NCI-H2227 treated with DMSO at 0.1 percent for 48 hours (cell line): ENCODE results near the gene METTL26.

Experiments
- DNase-seq: peaks from one replicate; lab custom pipeline; 2025; lab: John Stamatoyannopoulos, UW

Gene METTL26

DNA sequence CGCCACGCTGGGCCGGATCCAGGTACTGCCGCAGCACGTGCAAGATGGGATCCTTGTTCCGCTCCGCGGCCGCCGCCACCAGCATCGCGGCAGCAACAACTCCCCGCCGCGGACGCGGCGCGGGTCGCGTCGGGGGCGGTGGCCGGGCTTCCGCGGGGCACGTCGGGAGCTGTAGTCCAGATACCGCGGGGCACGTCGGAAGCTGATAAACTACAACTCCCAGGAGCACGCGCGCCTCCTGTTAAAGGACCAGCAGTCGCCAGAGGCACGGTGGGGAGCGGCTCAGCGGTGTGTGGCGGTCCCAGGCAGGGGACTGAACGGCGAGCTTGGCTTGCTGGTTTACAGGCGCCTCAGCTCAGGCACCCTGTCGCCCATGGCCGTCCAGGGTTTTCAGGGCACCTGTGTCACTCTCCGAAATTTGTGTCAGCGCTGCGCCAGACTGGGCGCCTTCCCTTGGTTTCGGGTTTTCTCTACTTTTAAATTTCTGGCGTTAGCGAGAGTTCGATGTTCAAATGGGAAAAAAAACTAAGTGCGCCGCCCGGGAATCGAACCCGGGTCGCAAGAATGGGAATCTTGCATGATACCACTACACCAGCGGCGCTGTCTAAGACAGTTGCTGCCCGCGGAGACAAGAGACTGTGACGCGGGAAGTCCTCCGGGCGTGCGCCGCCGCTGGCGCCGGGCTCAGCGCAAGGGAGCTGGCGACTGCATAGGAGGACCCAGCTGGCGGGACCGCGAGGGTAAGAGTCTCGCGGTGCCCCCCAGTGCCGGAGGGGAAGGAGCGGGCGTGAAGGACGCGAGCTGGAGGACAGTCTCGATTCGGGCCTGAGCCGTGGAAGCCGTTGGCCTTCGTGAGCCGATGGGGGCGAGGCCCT is at the start of gene METTL26:
Gene METTL26, minus strand, starts transcription at position 100 of the 875 bp plus-strand sequence. Its CDS starts 15 bp downstream, at position 85.
- DNase-seq: peak; percentile 91

DNA sequence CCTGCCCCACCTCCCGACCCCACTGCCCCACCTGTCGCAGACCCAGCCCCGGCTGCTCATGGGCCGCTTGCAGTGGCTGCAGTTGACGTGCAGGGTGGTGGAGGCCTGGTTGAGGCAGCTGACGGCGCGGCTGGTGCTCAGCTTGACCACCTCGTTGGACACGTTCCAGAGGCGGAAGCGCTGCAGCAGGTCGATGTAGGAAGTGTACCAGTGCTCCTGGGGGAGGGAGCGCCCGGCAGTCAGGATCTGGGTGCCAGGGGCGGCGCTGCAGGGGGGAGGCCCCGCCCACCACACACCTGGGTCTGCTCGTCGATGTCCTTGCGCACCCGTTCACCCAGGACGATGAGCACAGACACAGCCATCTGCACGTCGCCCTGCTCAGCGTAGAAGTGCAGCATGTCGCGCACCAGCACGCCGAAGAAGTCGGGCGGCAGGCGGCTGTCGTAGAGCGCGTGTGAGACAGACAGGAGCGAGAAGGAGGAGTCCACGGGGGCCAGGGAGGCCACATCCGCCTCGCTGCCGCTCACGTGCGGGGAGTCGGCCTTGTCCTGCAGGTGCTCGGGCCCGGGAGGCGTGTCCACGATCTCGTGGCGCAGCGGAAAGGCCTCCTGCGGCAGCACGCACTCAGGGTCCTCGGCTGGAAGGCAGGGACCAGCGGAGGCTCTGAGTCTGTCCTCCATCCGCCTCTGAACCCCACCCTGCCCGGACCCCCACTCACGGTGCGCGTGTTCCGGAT is 49.0 kb upstream of the METTL26 start:
- no peak for DNase-seq

DNA sequence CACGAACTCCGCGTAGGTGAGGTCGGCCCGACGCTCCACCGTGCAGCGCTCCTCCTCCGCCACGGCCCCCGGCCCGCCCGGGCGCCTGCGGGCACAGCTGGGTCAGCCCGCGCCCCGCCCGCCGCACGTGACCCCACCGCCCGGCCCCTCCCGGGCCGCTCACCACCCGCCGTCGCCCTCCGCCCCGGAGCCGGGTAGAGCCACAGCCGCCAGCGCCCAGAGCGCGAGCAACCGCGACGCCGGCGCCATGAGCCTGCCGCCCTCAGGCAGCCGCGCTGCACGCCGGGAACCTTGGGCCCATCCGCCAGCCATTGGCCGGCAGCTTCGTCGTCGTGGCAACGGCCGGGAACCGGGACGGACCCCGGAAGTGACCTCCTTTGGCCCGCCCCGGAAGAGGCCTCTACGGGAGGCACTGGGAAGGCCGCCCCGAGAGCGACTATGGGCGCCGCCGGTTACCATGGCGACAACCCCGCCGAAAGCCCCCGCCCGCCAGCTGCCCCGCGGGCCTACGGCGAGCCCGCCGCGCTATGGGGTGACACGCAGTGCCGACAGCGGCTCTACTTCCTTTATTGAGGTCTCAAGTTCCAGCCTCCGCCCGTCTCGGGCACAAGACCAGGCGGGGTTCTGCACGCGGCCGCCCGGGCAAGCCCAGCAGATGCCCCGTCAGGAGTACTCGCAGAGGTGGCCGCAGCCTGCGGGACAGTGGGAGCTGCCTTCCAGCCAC is 48.1 kb upstream of the METTL26 start, which contains the start of gene JMJD8:
Gene JMJD8, minus strand, starts transcription at position 264 of the 724 bp plus-strand sequence. Its CDS starts 15 bp downstream, at position 249.
- DNase-seq: peak; percentile 56

DNA sequence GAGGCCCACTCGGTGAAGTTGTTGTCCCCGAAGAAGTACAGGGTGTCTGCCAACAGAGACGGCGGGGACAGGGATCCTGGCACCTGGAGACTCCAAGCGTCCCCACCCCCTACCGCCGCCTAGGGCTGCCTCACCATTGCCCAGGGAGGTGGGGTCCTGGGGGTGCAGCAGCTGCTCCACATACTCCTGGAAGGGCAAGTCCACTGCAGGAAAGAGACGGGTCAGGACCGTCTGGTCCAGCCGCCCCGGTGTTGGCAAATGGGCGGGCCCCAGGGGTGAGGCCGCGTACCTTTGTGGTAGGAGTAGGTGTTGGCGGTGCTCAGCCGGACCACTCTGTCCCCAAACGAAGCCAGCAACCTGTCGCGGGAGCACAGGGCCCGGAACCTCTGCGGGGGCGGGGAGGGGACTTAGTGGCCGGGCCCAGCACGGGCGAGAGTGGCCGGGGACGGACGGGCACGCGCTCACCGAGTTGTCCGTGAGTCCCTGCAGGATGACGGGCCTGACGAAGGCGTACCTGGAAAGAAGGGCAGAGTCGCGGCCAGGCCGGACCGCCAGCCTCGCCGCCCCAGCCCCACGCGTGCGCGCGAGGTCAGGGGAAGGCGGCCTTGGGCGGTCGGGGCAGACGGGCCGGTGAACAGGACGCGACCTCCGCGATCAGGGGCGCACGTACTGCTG is 47.4 kb upstream of the METTL26 start:
- no peak for DNase-seq

DNA sequence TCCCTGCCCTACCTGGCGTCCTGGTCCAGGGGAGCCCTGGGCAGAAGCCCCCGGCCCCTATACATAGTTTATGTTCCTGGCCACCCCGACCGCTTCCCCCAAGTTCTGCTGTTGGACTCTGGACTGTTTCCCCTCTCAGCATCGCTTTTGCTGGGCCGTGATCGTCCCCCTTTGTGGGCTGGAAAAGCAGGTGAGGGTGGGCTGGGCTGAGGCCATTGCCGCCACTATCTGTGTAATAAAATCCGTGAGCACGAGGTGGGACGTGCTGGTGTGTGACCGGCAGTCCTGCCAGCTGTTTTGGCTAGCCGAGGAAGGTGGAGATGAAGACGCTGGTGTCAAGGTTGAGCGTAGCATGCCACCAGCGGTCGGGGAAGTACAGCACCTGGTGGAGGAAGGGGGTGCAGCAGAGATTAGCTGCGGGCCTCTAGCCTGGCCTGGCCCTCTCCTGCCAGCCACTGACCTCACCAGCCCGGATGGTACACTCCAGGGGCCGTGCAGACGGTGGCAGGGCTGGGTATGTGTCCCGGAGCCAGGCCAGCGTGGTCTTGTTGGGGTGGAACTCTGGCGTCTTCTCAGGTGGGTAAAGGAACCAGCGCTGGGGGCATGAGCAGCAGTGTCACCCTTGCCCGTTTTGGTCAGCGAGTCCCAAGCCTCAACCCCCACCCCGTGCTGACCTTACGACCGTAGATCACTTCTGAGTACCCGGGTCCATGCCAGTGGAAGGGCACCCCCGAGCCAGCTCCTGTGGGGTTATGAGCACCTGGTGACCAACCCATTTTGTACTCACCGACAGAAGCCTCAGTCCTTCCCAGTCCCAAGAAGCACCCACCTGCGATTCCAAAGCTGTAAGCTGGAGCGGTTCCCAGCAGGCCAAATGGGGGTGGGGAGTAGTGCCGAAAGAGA is 46.6 kb upstream of the METTL26 start:
- DNase-seq: no peak

DNA sequence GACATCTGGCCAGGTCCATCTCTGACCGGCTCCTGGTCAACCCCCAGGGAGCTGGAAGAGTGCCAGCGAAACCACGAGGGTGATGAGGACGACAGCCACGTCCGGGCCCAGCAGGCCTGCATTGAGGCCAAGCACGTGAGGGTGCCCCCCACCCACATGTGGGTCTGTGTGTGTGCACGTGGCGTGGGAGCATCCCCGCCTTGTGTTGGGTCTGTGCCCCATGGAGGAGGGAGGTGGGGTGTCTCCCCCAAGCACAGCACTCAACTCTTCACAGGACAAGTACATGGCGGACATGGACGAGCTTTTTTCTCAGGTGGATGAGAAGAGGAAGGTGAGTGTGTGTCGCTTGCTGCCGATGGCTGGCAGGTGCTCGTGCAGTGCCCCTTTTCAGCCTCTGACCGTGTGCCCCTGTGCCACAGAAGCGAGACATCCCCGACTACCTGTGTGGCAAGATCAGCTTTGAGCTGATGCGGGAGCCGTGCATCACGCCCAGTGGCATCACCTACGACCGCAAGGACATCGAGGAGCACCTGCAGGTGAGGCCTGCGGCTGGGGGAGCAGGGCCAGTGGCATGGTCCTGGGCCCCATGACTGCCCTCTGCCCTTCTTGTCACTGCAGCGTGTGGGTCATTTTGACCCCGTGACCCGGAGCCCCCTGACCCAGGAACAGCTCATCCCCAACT is 45.8 kb upstream of the METTL26 start:
- no peak for DNase-seq

DNA sequence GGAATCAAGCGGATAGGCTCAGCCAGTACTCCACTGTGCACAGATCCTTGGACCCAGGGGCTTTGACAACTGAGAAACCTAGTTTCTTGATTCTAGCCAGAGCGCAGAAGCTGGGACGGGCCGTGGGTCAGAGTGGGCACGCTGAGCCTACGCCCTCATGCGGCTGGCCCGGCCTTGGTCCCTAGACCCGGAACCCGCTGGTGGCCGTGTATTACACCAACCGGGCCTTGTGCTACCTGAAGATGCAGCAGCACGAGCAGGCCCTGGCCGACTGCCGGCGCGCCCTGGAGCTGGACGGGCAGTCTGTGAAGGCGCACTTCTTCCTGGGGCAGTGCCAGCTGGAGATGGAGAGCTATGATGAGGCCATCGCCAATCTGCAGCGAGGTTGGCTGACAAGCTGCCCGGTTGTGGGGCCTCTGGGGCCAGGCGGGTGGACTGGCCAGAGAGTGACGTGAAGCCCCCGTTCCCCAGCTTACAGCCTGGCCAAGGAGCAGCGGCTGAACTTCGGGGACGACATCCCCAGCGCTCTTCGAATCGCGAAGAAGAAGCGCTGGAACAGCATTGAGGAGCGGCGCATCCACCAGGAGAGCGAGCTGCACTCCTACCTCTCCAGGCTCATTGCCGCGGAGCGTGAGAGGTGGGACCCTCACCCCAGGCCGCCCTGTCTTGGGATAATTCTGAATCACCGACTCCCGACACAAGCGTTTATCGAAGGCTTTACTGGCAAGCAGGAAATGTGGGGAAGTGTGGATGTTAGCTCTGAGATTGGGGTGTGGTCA is 45.1 kb upstream of the METTL26 start:
- DNase-seq: no peak

DNA sequence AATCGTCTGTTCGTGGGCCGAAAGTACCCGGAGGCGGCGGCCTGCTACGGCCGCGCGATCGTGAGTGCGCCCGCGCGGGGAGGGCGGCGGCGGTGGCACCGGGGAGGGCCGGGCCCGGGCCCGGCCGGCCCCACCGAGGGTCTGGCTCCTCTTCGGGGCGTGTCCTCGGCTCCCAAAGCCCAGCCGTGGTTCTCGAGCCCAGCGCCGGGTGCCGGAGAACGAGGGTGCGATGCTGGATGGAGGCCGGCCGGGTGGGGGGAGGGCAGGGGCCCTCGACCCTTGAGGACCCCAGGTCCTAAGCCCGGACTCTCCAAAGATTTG is 44.5 kb upstream of the METTL26 start:
- no peak for DNase-seq

DNA sequence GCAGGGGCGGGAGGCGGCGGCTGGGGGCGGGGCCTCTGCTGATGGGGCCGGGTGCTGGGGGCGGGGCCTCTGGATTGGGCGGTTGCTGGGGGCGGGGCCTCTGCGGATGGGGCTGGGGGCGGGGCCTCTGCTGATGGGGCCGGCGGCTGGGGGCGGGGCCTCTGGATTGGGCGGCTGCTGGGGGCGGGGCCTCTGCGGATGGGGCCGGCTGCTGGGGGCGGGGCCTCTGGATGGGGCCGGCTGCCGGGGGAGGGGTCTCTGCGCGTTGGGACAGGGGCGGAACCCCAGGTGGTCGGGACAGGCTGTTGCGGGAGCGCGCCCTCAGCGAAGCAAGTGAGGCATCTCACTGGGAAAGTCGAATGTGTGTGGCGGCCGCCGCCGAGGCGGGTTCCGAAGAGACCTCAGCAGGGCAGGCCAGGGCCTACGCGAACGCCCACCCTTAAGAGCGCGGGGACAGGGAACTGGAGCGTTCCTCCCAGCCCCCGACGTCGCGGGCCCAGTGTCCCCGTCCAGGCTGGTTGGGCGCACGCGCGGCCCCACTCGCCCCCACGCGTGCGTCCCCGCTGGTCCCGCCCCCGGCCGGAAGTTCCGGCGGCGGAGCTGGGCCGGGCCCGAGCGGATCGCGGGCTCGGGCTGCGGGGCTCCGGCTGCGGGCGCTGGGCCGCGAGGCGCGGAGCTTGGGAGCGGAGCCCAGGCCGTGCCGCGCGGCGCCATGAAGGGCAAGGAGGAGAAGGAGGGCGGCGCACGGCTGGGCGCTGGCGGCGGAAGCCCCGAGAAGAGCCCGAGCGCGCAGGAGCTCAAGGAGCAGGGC is 43.9 kb upstream of the METTL26 start, which contains the start of gene STUB1:
Gene STUB1, plus strand, starts transcription at position 597 of the 811 bp plus-strand sequence. Its CDS starts 116 bp downstream, at position 713.
- peak; percentile 87 for DNase-seq

DNA sequence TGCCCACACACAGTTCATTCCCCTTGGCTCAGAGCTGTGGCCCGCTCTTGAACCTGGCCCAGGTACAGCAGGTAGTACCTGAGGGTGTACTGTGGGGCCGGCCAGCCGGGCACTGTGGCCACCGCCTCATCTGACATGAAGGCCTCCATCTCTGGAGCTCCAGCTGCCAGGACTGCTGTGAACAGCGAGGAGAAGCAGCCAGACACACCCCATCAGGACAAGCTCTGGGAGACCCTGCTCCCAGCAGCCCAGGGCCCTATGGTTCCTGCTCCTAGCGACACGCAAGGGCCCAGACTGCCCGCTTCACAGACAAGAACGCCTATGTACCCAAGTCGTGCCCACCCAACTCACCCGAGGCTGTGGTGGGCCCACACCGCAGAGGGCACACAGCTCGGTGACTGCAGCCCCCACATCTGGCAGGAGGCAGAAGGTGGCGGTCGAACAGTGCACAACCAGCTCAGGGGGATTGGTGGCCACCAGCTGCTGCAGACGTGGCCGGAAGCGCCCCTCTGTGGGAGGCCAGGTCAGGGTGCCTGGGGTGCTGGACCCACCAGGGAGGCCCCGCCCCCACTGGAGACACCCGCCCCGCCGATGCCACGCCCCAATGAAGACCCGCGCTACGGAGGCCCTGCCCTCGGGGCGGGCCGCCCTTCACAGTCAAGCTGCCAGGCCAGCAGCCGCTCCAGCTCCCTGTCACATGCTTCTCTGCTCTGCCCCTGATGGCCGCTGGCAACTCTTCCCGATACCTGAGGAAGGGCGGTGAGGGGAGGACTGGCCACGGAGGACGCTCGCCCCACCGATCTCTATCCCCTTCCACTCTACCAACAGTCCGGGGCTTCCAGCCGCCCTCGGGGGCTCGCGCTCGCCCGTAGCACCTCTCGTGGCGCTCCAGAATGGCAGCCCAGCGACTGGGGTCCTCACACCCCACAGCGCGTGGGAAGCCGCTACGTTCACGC is 43.0 kb upstream of the METTL26 start:
- DNase-seq: peak; percentile 86

DNA sequence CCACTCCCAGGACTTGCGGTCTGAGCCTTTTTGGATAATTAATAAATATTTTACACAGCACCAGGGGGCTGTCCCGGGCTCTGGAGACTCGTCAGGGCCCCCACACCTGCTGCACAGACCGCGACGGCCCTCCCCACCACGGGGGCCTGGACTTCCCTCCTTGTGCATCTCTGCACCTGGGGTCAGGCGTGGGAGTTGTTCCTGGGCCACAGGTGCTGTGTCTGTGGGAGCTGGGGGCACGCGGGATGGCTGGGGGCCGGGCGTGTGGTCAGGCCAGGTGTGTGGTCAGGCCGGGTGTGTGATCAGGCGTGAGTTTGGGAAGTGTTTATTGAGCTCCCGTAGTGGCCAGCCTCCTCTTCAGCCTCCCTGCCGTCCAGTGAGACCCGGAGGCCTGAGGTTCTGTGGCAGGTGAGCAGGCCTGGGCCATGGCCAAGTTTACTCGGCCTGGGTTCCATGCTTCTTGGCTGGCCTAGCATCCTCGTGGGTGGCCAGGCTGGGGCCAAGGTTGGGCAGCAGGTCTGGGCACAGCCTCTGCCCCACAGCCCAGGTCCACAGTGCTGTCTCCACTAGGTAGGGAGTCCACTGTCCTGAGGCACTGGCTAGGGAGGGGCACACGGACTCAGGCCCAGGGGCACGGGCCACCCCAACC is 42.2 kb upstream of the METTL26 start:
- DNase-seq: no peak

DNA sequence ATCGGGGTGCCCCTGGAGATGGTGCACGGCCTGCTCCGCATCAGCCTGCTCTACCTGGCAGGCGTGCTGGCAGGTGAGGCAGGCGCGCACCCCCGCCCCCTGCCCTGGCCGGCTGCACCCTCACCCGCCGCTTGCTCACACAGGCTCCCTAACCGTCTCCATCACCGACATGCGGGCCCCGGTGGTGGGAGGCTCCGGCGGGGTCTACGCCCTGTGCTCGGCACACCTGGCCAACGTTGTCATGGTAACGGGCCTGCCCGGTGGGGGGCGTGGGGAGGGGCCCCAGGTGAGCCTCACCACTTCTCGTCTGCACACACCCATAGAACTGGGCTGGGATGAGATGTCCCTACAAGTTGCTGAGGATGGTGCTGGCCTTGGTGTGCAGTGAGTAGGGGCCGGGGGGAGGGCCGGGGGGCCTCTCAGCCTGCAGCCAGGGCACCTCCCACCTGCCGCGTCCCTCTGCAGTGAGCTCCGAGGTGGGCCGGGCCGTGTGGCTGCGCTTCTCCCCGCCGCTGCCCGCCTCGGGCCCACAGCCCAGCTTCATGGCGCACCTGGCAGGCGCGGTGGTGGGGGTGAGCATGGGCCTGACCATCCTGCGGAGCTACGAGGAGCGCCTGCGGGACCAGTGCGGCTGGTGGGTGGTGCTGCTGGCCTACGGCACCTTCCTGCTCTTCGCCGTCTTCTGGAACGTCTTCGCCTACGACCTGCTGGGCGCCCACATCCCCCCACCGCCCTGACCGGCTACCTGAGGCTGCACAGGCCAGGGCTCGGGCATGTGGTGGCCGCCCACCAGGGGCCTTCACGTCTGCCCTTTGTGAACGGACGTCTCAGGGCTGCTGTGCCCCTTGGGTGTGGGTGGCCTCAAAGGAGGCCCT is 41.4 kb upstream of the METTL26 start:
- DNase-seq: no peak

DNA sequence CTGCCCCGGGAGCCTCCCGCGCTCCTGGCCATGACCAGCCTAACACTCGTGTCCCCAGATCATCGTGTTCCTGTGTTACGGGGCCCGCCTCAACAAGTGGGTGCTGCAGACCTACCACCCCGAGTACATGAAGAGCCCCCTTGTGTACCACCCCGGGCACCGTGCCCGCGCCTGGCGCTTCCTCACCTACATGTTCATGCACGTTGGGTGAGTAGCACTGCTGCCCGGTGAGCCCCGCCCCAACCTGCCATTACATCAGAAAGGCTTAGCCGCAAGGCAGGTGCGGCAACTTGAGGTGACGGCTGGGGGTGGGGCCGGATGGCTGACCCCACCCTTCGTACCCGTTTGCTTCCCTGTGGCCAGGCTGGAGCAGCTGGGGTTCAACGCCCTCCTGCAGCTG is 40.8 kb upstream of the METTL26 start:
- DNase-seq: no peak

DNA sequence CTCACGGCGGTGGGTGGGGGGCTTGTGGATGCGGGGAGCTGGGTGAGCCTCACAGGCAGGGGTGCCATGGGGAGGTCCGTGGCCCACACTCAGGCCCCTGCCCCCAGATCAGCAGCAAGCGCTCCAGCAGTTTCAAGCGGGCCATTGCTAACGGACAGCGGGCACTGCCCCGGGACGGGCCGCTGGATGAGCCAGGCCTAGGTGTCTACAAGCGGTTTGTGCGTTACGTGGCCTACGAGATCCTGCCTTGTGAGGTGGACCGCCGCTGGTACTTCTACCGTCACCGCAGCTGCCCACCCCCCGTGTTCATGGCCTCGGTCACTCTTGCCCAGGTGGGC is 40.4 kb upstream of the METTL26 start:
- no peak for DNase-seq

DNA sequence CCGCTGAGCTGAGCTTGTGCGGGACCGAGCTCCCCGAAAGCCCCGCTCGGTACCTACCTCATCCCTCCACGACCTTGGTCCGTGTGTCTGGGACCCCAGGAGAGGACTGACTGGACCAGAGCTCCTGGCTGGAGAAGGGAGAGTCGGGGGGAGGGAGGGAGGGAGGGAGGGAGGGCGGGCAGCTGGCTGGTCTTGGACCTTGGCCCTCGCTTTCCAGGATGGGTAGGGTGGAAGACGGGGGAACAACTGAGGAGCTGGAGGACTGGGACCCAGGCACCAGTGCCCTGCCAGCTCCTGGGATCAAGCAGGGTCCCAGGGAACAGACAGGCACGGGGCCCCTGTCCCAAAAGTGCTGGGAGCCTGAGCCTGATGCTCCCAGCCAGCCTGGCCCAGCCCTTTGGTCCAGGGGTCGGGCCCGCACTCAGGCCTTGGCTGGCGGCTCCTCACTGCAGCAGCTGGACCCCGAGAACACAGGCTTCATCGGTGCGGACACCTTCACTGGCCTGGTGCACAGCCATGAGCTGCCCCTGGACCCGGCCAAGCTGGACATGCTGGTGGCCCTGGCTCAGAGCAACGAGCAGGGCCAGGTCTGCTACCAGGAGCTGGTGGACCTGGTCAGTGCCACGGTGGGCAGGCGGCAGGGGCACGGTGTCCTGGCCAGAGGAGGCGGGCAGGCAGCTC is 39.9 kb upstream of the METTL26 start:
- DNase-seq: no peak
